GM12865 (cell line): ENCODE results near the gene CCDC134.

Experiments used
- DNase-seq: peaks from one replicate; pipeline ENCODE4 v3.0.0; 2010; ENCODE audit warnings: low read depth
- H3K4me3 ChIP-seq: 2 replicates; pipeline ENCODE4 v1.5.1; 2011; ENCODE audit warnings: mild to moderate bottlenecking, low read depth, low read length, control low read depth
- TF ChIP-seq, protein P1 (sequence below): IDR thresholded peaks from 2 replicates; pipeline ENCODE4 v1.5.1; 2011; ENCODE audit warnings: low read length, control low read depth, low read depth, inconsistent platforms; ENCODE audit not compliant: insufficient read depth; ENCODE audit errors: missing control alignments

The CCDC134 gene

DNA sequence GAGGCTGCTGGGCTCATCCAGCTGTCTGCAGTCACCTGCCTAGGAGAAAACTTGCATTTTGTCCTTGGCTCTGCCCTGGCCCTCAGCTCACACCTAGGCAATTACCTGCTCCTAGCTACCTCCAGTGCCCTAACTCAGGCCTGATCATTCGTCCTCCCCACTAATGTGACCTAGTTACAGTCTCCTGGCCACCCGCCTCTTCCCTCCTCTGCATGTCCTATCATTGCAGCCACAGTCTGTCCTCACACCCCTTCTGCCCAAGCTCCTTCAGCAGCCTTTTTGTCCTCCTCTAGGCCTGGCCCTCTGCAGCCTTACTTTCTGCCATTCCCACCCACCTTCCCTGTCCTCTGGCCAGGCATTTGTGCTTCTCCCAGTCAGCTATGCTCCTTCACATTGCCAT is 17.7 kb upstream of the CCDC134 start:
- TF ChIP-seq, protein P1, sequence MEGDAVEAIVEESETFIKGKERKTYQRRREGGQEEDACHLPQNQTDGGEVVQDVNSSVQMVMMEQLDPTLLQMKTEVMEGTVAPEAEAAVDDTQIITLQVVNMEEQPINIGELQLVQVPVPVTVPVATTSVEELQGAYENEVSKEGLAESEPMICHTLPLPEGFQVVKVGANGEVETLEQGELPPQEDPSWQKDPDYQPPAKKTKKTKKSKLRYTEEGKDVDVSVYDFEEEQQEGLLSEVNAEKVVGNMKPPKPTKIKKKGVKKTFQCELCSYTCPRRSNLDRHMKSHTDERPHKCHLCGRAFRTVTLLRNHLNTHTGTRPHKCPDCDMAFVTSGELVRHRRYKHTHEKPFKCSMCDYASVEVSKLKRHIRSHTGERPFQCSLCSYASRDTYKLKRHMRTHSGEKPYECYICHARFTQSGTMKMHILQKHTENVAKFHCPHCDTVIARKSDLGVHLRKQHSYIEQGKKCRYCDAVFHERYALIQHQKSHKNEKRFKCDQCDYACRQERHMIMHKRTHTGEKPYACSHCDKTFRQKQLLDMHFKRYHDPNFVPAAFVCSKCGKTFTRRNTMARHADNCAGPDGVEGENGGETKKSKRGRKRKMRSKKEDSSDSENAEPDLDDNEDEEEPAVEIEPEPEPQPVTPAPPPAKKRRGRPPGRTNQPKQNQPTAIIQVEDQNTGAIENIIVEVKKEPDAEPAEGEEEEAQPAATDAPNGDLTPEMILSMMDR: no peak
- DNase-seq: no peak
- peak overlapping the region; percentile 63 for H3K4me3 ChIP-seq

DNA sequence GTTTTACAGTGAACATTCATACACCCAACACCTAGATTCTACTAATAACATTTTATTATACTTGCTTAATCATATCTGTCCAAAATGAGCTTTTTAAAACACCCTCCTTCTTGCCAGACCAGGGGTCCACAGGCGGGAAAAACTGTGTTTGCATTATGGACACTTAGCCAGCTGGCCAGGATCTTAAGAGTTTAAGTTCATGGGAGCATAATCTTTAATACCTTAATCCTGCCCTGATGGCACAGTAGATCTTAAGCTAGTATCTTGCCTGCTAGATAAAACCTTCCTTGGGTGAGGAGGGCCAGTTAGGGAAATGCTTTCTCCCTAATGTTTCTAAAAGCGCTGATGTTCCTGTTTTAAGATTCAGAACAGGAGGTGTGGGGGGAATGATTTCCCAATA is 13.1 kb upstream of the CCDC134 start:
- no peak overlapping the region for H3K4me3 ChIP-seq
- TF ChIP-seq, protein P1: no peak
- DNase-seq: no peak

DNA sequence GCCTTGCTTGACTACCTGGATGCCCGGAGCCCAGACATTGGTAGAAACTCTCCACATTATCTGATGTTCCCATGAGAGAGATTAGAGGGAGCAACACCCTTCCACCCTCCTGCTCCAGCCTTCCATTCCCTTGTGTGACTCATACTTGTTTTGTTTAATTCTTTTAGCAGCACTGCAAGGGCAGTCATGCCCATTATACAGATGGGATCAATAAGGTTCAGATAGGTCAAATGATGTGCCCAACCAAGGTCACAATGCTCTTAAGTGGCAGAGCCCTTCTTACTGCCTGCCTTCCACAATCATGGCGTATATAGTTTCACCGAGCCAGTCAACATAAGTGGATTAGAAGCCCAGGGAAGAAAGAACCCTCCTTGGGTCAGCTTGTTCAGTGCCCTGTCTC is 6.6 kb upstream of the CCDC134 start:
- no peak overlapping the region for H3K4me3 ChIP-seq
- TF ChIP-seq, protein P1: no peak
- no peak for DNase-seq

DNA sequence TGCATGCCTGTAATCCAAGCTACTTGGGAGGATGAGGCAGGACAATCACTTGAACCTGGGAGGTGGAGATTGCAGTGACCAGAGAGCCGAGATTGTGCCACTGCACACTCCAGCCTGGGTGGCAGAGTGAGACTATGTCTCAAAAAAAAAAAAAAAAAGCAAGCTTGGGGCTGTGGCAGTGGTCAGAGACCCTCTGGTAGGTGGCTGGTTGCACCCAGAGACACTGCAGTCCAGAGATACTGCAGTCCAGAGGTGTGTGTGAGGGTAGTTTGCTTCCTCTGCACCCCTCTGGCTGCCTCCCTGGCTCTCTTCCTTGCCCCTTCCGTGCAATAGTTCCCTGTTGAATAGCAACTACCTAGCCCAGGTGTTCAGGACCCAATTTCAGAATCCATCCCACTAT is 1.7 kb upstream of the CCDC134 start:
- H3K4me3 ChIP-seq: no peak overlapping the region
- no peak for DNase-seq
- TF ChIP-seq, protein P1: no peak

DNA sequence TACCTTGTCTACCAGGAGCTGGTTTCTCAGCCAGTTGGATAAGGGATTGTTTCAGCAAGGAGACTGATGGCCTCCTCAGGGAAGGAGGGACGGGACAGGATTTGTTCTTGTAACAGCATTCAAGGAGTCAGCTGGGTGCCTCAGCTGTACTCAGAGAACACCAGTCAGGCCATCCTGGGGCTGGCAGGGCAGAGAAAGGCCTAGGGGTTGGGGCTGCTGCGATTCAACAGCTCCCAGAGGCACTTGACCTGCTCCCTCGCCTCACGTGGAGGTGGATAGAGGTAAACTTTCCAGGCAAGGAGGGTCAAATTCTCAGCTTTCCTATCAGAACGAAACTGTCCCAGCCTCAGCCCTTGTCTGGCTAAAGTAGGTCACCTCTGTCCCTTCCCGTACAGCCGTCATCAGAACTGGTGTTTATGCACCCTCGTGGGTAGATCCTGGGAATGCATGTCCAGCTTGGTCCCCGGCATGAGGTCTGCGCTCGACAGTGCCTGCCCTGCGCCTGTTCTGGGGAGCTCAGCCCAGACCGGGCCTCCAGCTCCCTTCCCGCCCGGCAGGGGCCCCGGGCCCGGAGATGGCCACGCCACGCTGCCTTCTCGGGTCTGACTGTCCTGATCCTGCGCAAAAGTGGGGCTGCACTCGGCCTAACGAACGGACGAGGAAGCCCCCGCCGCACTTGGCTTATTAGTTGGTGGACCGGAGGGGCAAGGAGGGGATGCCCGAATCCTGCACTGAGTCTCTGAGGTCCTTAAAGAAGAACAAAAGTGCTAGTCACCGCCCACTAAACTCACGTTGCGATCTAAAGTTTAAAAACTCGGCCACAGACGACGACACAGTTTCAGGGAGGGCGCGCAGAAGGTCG is 762 bp upstream of the CCDC134 start:
- TF ChIP-seq, protein P1: no peak
- DNase-seq: no peak

DNA sequence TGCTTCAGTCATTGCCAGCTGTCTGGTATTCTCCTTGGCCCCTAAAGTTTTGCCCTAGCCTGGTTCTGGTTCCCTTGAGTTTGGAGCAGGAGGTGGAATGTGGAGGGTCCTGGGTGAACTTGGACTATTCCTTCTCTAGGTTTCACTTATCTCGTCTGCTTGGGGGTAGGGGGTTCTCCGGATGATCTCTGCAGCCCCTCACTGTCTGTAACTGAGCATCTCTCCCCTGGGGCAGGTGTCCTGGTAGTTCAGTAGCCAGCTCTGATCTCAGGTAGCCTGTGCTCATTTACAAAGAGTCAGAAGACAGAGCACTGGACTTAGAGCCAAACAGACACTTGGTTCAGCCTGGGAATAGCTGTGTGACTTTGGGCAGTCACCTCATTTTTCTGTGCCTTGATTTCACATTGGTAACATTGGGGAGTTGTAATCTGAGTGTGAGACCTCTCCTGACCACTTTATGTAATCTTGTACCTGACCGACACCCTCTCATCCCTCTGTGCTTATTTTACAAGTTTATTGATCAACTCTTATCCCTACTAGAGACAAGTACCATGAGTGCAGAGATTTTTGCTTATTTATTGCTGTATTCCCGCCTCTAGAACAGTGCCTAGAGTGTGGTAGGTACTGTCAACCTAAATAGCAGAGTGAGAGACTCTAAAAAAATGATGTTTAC is 804 bp downstream of the CCDC134 start:
- TF ChIP-seq, protein P1: no peak
- DNase-seq: no peak
- H3K4me3 ChIP-seq: peak overlapping the region; percentile 93

More for the DNA sequence above, 762 bp upstream of the CCDC134 start:
- peak overlapping the region; percentile 93 for H3K4me3 ChIP-seq
